CD4-positive, alpha-beta T cell (primary cell): ENCODE measurements around the gene ARMH3. TPM values are rescaled to one million over a fixed set of nuclear protein-coding genes. Genes with fewer than 3 reads are reported as not detected.
A peak's percentile ranks its signal among the peaks of the same experiment; 100 is the strongest.

Experiments used
- ATAC-seq: fragments of 200-7000 bp; cut with Tn5 transposase; one replicate; pipeline ENCODE4 v1.10.0; 2022; ENCODE audit warnings: mild to moderate bottlenecking; ENCODE audit not compliant: poor library complexity
- CTCF ChIA-PET: fragments of 350-600 bp; sonication (Branson Sonifier 250); formaldehyde crosslinking; loops from one replicate; lab custom pipeline; 2021; ENCODE audit warnings: antibody characterized with exemption, inconsistent platforms; lab: Charles Lee
- POLR2A ChIA-PET: fragments of 350-600 bp; sonication (Branson Sonifier 250); formaldehyde crosslinking; loops from one replicate; lab custom pipeline; 2021; ENCODE audit warnings: antibody characterized with exemption, inconsistent platforms; lab: Charles Lee
- DNase-seq, 14 experiments: peaks; one replicate each; pipeline ENCODE4 v3.0.0-alpha.2; 2013 to 2020; ENCODE audit warnings: mixed read lengths in 2 of 14
- H3K27ac ChIP-seq, 2 donors: one replicate each; pipeline versions ENCODE4 v1.5.1 to v1.7.0; 2013; ENCODE audit warnings: low read length in 2 of 2, low read depth in 1 of 2, mild to moderate bottlenecking in 1 of 2
- H3K27me3 ChIP-seq, 2 experiments: 1 replicate in 1 of 2; 2 replicates in 1 of 2; pipeline versions ENCODE4 v1.6.1 to v1.7.0; 2013; ENCODE audit warnings: low read length in 2 of 2, control low read depth in 1 of 2, mild to moderate bottlenecking in 1 of 2, moderate library complexity in 1 of 2; ENCODE audit not compliant: insufficient read depth in 2 of 2, control insufficient read depth in 1 of 2
- H3K36me3 ChIP-seq: one replicate; pipeline ENCODE4 v1.6.1; 2013; ENCODE audit warnings: low read length, control low read depth; ENCODE audit not compliant: insufficient read depth
- H3K4me1 ChIP-seq: one replicate; pipeline ENCODE4 v1.6.1; 2013; ENCODE audit warnings: low read length, control low read depth; ENCODE audit not compliant: insufficient read depth
- H3K4me3 ChIP-seq: one replicate; pipeline ENCODE4 v1.5.1; 2013; ENCODE audit warnings: mild to moderate bottlenecking, low read length, moderate library complexity
- H3K9me3 ChIP-seq, 2 experiments: 1 replicate in 1 of 2; 2 replicates in 1 of 2; pipeline versions ENCODE4 v1.6.1 to v1.7.0; 2013; ENCODE audit warnings: low read length in 2 of 2, mild to moderate bottlenecking in 2 of 2, control low read depth in 1 of 2, moderate library complexity in 1 of 2; ENCODE audit not compliant: control insufficient read depth in 1 of 2, insufficient read depth in 1 of 2
- H3K27ac Mint-ChIP-seq: one replicate; pipeline ENCODE4 v1.8.0; 2020; ENCODE audit warnings: mixed read lengths
- H3K27me3 Mint-ChIP-seq: one replicate; pipeline ENCODE4 v1.8.0; 2021; ENCODE audit warnings: mixed read lengths
- H3K36me3 Mint-ChIP-seq: one replicate; pipeline ENCODE4 v1.8.0; 2021; ENCODE audit warnings: low read depth, mixed read lengths
- H3K4me1 Mint-ChIP-seq: one replicate; pipeline ENCODE4 v1.8.0; 2021; ENCODE audit warnings: low read depth, mixed read lengths
- H3K4me3 Mint-ChIP-seq: one replicate; pipeline ENCODE4 v1.8.0; 2020; ENCODE audit warnings: mild to moderate bottlenecking, mixed read lengths
- H3K9me3 Mint-ChIP-seq: one replicate; pipeline ENCODE4 v1.8.0; 2020; ENCODE audit warnings: mixed read lengths
- CTCF ChIP-seq: fragments of 200-600 bp; IDR thresholded peaks from one replicate; pipeline ENCODE4 v1.8.0; 2022; ENCODE audit warnings: antibody characterized with exemption, mild to moderate bottlenecking
- intact Hi-C, 2 experiments: fragments of 100-400 bp; cut with DNase I in 1 of 2; cut with micrococcal nuclease in 1 of 2; formaldehyde crosslinking; loops; one replicate each; pipeline versions ENCODE4 v1.15.1 to v1.9.0; 2023 to 2025; cut with DNase I, micrococcal nuclease
- total RNA-seq, 174 experiments: library from RNA in 2 of 174; stranded (reverse) in 2 of 174; gene quantifications; one replicate each; pipeline ENCODE4 v1.2.3 and lab custom pipeline; 2021 to 2026

The ARMH3 gene
- total RNA-seq, 2 experiments from 2014 or later = 17.7 to 18.9 TPM

DNA sequence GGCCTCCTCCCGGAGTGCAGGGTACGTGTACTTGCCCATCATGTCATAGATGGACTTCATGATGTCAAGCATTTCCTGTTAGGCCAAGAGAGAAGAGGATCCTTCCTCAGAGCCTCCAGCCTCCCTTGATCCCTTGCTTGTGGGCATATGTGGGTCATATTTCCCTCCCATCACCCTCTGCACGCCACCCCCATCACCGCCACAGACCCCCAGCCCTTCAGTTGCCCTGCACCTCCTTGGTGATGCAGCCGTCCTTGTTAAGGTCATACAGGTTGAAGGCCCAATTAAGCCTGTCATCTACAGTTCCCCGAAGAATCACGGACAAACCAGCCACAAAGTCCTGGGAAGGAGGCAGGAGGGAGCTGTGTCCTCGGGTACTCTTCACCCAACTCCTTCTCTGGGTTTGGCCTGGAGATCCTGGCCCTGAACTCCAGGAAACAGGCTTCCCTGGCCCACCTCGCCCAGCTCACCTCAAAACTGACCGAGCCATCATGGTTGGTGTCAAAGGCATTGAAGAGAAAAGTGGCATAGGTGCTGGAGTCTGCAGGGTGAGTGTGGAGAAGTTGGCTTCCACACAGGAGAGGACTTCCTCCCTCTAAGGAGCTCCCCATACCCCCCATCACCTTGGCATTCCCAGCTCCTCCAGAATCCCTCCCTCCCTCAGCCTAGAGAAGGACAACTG lies 227.9 kb downstream of the ARMH3 start:
- intact Hi-C loops = loop anchor here in 1 of 2 experiments (10.0 kb wide), 2 partner anchors 473 to 677 kb away; partner anchors contain the start of genes ACTR1A, BTRC and SUFU
- Histone ChIP-seq H3K9me3 (no peaks in the 10 kb centered on the region), H3K4me3 (no peak overlapping the region), H3K36me3 (no peaks in the 10 kb centered on the region), H3K27ac (no peak overlapping the region), H3K4me1 (peaks cover 45% of the 10 kb centered on the region), H3K27me3 (no peaks in the 10 kb centered on the region)
- Mint-ChIP-seq H3K27me3 (peaks cover 5% of the 10 kb centered on the region), H3K9me3 (no peaks in the 10 kb centered on the region), H3K27ac (peak overlapping the region; percentile 49), H3K4me3 (peak overlapping the region; percentile 48), H3K36me3 (peaks cover 9% of the 10 kb centered on the region), H3K4me1 (peaks cover 32% of the 10 kb centered on the region)
- TF ChIP-seq CTCF = no peak
- POLR2A ChIA-PET = interaction anchor here (16.7 kb wide), 1 partner anchor 11 kb away, joined by 223 read pairs; the partner anchor contains the start of gene OGA
- peak in 1 of 14 experiments; percentile 32 for DNase-seq
- CTCF ChIA-PET = interaction anchor here (1.1 to 5.3 kb wide), 4 partner anchors 9 to 16 kb away, joined by 3 to 24 read pairs (median 6); partner anchors contain the start of genes KCNIP2 and OGA
- ATAC-seq = no peak

DNA sequence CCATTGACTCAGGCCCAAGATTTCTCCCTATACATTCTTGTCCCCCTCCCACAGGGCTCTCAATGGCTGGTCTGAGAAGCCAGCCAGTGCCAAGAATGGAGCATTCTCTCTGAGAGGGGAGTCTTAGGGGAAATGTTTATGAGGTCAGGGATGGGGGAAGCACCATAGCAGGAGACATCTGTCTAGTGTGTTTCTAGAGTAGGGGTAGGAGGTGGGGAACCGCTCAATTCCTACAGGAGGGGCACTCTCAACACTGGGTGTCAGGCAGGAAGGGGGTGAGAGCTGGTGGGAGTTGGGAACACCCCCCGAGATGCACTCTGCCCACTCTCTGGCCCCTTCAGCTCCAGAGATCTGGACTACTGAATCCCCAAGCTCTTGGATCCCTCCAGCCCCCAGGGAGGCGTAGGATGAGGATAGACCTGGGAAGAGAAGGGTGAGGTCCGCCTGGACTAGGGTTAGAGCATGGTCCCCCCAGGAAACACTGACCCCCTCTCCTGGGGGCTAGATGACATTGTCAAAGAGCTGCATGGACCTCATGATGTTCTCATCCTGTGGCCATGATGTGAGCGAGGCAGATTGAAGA lies 229.0 kb downstream of the ARMH3 start:
- TF ChIP-seq CTCF = no peak
- peak overlapping the region; percentile 26 for H3K4me3 Mint-ChIP-seq
- H3K36me3 Mint-ChIP-seq = peaks cover 9% of the 10 kb centered on the region
- no peak for ATAC-seq
- Histone ChIP-seq H3K27me3 (no peaks in the 10 kb centered on the region), H3K27ac (no peak overlapping the region), H3K36me3 (no peaks in the 10 kb centered on the region), H3K4me3 (no peak overlapping the region), H3K9me3 (no peaks in the 10 kb centered on the region), H3K4me1 (peaks cover 33% of the 10 kb centered on the region)
- H3K4me1 Mint-ChIP-seq = peaks cover 25% of the 10 kb centered on the region
- DNase-seq = peak in 1 of 14 experiments; percentile 23
- H3K27ac Mint-ChIP-seq = peak overlapping the region; percentile 17
- no peaks in the 10 kb centered on the region for H3K9me3 Mint-ChIP-seq
- ChIA-PET POLR2A (interaction anchor here (16.7 kb wide), 1 partner anchor 10 kb away, joined by 223 read pairs; the partner anchor contains the start of gene OGA), CTCF (interaction anchor here (1.1 to 2.5 kb wide), 3 partner anchors 8 to 17 kb away, joined by 3 to 10 read pairs (median 3); partner anchors contain the start of genes KCNIP2 and OGA)
- peaks cover 5% of the 10 kb centered on the region for H3K27me3 Mint-ChIP-seq
- intact Hi-C loops = loop anchor here in 1 of 2 experiments (10.0 kb wide), 2 partner anchors 472 to 678 kb away; partner anchors contain the start of genes ACTR1A, BTRC and SUFU

DNA sequence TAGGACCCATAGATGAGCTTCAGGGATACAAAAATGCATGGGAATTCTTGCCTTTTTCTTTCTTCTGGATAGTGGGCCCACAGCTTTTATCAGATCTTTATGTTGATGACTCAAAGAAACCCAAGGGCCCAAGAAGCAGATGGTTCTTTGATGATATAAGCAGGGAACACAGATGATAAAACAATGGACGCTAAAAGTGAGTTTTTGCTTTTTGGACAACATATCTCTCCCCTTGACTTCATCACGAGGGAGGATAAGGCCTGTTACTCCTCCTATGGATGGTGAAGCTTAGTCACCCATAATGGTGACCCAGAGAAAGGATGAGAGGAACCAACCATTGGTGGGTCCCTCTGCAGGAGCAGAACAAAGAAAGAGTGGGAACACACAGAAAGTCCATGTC lies 231.2 kb downstream of the ARMH3 start:
- no peak for TF ChIP-seq CTCF
- DNase-seq (no peak), ATAC-seq (no peak)
- no peaks in the 10 kb centered on the region for H3K27me3 ChIP-seq
- peaks cover 20% of the 10 kb centered on the region for H3K4me1 ChIP-seq
- H3K27ac ChIP-seq = no peak overlapping the region
- H3K27me3 Mint-ChIP-seq = no peaks in the 10 kb centered on the region
- H3K36me3 Mint-ChIP-seq = no peaks in the 10 kb centered on the region
- peaks cover 12% of the 10 kb centered on the region for H3K4me1 Mint-ChIP-seq
- no peak overlapping the region for H3K27ac Mint-ChIP-seq
- intact Hi-C loops = loop anchor here in 1 of 2 experiments (10.0 kb wide), 2 partner anchors 470 to 680 kb away; partner anchors contain the start of genes ACTR1A, BTRC and SUFU
- CTCF ChIA-PET = no interaction called here
- H3K9me3 Mint-ChIP-seq = no peaks in the 10 kb centered on the region
- H3K36me3 ChIP-seq = no peaks in the 10 kb centered on the region
- no peak overlapping the region for H3K4me3 Mint-ChIP-seq
- H3K9me3 ChIP-seq = no peaks in the 10 kb centered on the region
- no peak overlapping the region for H3K4me3 ChIP-seq
- POLR2A ChIA-PET = no interaction called here
